Muscle of arm (tissue), 12 donors: ENCODE results near the gene HPDL. TPM values are rescaled to one million over a fixed set of nuclear protein-coding genes. Genes with fewer than 3 reads are reported as not detected.

Source experiments
- DNase-seq: peaks from one replicate; pipeline ENCODE4 v3.0.0-alpha.2; 2013
- polyA plus RNA-seq, 12 donors: library from polyadenylated mRNA; unstranded; fragments of 120-200 nt; gene quantifications; one replicate each; pipeline ENCODE4 v1.2.1, GENCODE V29; 2013; ENCODE audit not compliant: insufficient read length in 12 of 12

Gene HPDL
- polyA plus RNA-seq, 12 donors, result 1.0 to 2.2 (median 1.6) TPM; not detected in 2

DNA sequence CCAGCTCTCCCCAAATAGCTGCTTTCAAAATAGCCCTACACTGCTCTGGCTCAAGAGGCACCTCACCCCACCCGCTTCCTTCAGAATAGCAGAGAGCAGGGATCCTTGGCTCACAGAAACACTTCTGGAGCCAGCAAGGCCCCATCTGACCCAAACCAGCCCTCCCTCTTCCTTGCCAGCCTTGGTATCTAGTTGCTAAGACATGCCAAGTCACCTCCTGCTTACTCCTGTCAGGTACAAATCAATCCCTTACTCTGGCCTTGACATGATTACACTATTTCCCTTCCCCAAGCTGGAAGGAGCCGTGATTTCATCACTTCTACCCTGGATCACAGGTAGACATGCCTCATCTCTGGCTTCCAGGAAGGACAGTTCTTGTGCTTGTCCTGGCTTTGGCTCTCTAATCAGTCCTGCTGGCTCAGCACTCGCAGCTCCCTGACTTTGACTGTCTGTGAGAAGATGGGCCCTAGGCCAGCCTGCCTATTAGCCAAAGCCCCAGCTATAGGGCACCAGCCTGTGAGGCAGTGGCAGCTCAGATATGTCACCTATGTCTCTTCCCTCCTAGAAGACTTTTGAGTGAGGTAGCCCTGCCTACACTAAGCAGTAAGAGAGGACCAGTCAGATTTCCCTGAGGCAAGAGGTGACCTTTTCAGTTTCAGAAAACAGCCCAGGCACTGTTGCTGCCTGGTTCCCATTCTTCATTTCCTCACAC, 22.4 kb downstream of the HPDL start:
- no peak for DNase-seq

DNA sequence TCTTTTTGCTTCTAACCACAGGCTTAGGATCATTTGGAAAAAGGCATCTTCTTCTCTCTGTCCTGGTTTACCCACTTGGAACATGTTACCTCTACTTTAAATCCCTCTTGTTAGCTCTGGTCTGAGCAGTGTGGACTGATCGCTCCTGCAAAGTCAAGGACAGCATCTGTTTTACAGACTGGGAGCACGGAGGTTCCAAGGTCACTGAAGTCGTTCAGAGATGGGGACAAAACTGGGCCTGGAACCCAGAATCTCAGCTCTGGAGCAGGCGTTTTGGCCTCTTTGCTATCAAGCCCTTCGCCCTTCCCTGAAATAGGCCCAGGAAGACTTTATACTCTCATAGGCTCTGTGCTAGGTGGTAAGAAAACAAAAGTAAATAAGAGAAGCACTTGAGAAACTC, 24.8 kb downstream of the HPDL start:
- DNase-seq, result no peak

DNA sequence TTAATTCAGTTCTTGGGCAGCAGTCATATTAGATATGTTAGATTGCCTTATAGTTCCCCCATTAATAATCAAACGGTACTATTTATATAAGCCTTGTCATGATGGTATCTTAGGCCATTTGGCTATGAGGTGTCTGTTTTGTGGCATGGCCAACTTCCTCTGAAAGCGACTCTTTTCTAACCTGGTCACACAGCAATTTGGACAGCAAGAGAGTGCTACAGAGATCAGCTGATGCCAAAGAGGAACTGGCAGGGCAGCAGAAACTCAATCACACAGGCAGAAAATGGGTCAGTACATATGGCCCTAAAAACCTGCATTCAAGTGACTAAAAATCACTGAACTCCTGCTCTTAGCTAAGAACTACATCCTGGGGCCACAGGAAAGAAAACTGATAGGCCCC, 27.0 kb downstream of the HPDL start:
- DNase-seq, result no peak

DNA sequence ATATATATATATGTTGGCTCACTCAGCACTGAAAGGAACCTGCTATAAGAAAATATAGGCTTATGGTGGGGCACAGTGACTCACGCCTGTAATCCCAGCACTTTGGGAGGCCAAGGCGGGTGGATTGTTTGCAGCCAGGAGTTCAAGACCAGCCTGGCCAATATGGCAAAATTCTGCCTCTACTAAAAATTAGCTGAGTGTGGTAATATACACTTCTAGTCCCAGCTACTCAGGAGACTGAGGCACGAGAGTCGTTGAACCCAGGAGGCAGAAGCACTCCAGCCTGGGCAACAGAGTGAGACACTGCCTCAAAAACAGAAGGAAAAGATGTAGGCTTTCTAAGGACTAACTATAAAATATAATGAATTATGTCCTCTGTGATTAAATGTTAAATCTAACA, 28.1 kb downstream of the HPDL start:
- no peak for DNase-seq

DNA sequence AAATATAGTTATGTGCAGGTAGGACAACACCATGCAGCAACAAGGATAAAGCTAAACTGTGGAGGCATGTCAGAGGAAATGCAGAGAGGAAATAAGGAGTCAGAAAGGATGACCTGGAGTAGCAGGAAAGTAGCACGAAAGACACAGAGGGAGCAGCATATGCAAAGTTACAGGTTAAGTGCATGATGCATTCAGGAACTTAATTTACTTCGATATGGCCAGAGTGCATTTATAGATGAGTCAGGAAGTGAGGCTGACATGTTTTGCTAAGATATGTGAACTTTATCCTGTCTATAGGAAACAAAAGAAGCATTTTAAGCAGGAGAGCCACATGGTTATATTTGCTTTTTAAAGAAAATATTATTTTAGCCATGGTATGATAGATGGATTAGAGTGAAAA, 29.0 kb downstream of the HPDL start:
- no peak for DNase-seq

DNA sequence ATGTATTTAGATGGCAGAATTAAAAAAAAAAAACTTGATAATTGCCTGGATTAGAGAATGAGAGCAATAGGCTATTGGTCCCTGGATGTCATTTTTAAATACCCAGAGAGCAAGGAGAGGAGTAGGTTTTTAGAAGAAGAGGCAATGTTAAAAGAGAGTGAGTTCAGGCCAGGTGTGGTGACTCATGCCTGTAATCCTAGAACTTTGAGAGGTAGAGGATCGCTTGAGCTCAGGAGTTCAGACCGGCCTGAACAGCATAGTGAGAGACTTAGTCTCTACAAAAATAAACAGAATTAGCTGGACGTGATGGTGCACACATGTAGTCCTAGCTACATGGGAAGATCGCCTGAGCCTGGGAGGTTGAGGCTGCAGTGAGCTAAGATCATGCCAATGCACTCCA, 29.5 kb downstream of the HPDL start:
- DNase-seq, result no peak

DNA sequence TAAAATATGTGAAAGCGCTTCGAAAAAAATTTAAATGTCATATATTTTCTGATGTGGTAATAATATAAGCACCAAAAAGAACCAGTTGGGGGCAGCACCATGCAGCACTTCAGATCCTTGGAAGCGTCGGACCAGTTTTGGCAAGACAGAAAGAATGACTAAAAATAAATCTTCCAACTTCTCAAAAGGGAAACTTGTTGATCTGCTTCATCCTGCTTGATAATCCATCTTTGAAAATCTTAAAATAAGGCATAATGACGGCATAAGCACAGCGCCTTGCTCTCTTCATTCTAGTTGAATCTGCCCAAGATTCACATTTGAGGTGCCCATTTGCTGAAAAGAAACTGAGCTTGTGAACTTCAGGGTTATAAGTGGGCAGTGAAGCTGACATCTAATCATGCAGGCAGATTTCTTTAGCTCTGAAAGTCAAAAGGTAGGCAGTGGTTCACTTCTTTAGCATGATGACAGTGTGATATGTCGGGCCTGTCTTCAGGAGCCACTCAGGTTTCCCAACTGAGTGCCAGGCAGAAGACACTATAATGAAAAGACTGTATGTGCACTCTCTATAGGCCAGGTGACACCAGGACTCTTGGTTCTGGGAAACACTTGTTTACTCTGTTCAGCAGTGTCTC, 33.3 kb downstream of the HPDL start:
- DNase-seq, result peak; percentile 86

DNA sequence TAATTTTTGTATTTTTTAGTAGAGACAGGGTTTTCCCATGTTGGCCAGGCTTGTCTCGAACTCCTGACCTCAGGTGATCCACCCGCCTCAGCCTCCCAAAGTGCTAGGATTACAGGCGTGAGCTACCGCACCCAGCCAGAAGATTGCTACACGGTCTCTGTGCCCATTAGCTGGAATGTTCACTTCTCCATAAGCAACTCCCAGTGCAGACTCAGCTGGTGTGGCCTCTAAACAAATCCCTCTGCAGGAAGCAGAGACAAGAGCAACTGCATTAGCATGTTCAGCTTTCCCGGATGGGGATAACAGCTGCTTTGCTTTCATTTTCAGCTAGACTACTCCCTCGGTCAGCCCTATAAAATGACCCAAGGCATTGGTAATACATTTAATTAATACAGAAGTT, 34.3 kb downstream of the HPDL start:
- peak; percentile 55 for DNase-seq

DNA sequence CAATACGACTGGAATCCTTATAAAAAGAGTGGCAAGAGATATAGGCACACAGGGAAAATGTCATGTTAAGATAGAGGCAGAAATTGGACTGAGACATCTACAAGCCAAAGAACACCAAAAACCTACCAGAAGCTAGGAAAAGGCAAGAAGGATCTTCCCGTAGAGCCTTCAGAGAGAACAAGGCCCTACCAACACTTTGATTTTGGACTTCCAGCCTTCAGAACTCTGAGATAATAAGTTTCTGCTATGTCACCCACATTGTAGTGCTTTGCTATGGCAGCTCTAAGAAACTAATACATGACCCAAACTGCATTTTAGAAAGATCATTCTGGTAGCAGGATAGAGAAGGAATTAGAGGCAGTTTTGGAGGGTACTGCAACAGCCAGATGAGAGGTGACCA, 37.6 kb downstream of the HPDL start:
- DNase-seq, result no peak

DNA sequence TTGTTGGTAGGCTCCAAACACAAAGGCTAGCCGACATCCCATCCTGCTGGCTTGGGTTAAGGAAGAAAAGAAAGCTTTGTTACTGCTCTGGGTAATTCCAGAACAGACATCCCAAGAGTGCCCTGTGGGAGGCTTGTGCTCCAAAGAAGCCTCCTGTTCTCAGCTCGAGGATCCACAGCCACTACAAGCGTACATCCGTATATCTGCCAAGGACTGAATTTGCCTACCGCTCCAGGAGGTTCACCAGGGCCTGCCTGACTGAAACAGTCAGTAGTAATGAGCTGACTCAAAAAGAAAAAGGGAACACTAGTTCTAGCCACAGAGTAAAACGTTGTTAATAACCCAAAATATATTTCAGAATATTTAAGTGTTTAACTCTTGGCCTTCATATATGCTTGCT, 38.4 kb downstream of the HPDL start:
- DNase-seq, result no peak

DNA sequence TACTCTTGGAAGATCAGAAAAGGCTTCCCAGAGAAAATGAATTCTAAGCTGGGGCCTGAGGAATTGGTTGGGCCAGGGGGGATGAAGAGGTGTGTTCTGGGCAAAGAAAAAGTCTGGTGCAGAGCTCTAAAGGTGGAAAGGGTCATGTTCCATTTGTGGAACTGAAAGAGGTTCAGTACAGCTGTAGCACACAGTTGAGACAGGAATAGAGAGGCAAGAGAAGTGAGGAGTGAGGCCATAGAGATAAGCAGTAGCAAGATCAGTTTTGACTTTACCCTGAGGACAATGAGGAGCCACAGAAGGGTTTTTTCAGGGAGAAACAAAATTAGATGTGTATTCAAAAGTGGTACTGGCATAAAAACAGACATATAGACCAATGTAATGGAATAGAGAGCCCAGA, 43.9 kb downstream of the HPDL start:
- no peak for DNase-seq

DNA sequence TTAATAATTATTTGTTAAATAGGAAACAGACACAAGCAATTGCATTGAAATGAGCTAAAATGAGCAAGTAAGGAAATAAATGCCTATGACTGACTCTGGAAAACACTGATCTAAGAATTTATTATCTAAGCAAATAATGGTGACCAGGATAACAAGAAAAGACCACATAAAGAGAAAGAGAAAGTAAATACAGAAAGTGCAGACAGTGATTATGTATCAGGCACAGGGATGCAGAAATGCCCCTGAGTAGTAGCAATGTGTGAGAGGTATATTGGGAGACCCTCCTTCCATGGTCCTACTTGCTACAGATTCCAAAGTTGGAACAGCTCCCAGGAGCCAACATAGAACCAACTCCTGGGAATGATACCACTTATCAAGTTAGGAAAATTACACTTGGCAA, 46.9 kb downstream of the HPDL start:
- no peak for DNase-seq

DNA sequence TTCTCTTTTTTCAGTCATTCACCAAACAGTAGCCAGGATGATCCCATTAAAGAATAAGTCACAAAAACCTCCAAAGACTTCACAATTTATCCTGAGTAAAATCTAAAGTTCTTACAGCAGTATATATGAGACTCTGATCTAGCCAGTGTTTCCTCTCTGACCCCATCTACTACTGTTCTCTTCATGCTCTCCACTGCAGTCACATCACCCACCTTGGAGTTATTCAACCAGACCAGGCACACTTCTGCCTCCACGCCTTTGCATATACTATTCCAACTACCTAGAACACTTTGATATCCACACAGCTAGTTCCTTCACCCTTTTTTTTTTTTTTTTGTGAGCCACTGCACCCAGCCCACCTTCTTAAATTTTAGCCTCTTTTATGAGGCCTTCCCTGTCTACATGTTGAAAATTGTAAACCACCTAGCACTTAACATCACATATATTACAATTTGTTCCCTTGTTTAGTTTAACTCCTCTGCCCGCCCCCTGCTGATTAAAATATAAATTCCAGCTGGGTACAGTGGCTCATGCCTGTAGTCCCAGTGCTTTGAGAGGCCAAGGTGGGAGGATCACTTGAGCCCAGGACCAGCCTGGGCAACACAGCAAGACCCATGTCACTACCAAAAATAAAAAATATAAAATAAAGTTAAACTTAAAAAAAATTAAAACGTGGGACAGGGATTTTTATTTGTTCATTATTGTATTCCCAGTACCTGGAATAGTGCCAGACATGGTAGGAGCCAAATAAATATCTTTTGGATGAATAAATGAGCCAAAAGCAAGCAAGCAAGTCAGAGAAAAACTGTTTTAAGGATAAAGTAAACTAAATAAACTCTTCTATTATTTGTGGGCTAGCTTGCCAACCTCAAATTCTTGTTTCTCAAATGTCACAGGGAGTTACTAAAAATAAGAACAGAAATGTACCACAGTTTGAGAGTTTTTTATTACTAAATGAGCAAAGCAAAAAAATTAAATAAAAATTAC, 48.7 kb downstream of the HPDL start:
- DNase-seq, result no peak

DNA sequence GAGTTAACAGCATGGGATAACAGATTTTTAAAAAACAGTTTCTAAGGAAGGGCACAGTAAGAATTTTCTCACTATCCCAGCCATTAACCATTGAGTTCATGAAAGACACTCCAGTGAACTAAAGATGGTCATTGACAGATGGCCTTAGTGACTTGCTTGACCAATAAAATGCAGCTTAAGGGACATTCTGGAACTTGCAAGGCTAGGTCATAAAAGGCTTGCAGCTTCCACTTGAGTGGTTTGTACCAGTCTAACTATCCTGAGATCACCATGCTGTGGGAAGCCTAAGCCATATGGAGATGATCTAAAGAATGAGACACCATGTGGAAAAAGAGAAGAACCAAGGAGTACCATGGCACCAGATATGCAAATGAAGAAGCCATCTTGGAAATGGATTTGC, 51.5 kb downstream of the HPDL start:
- DNase-seq, result no peak

Other genes starting within 250 kb of the HPDL start
- gene ZSWIM5, start 120.3 kb upstream of the HPDL start, polyA plus RNA-seq, result 1 to 10 TPM in 2 of 12 donors, under 1 TPM in 9, not detected in 1; 0.32 to 1.7 (median 0.57) TPM
- 10 to 100 TPM in 1 of 12 donors, 1 to 10 TPM in 10, not detected in 1; 5.5 to 10.5 (median 7.0) TPM for gene TOE1, start 13.3 kb downstream of the HPDL start, polyA plus RNA-seq
- 10 to 100 TPM in 11 of 12 donors, not detected in 1; 10.6 to 33.8 (median 15.2) TPM for gene MUTYH, start 13.5 kb downstream of the HPDL start, polyA plus RNA-seq
- gene TESK2, start 164.3 kb downstream of the HPDL start, polyA plus RNA-seq, result 1 to 10 TPM in 11 of 12 donors, not detected in 1; 1.9 to 5.4 (median 2.2) TPM
- 1 to 10 TPM in 7 of 12 donors, under 1 TPM in 3, not detected in 2; 0.53 to 4.0 (median 1.1) TPM for gene CCDC163, start 173.2 kb downstream of the HPDL start, polyA plus RNA-seq
- 1 to 10 TPM in 11 of 12 donors, not detected in 1; 2.7 to 9.5 (median 7.3) TPM for gene MMACHC, start 173.4 kb downstream of the HPDL start, polyA plus RNA-seq
- gene PRDX1, start 195.0 kb downstream of the HPDL start, polyA plus RNA-seq, result 100 to 1,000 TPM in 11 of 12 donors, not detected in 1; 115 to 239 (median 184) TPM
- gene AKR1A1, start 223.9 kb downstream of the HPDL start, polyA plus RNA-seq, result 100 to 1,000 TPM in 2 of 12 donors, 10 to 100 TPM in 9, not detected in 1; 69.3 to 137 (median 83.9) TPM